ENCODE results near the gene ARHGAP15. TPM values are rescaled to one million over a fixed set of nuclear protein-coding genes. Genes with fewer than 3 reads are reported as not detected.

The ARHGAP15 gene
- total RNA-seq, 4 donors from 2014 or later, result 1.2 to 6.0 (median 3.4) TPM

- Histone ChIP-seq H3K9me3 (no peaks in the 10 kb centered on the region), H3K36me3 (no peaks in the 10 kb centered on the region), H3K4me1 (peaks cover 13% of the 10 kb centered on the region), H3K4me3 (no peak overlapping the region), H3K27me3 (no peaks in the 10 kb centered on the region), H3K27ac (no peak overlapping the region)
- WGBS, result 92% methylated on average over 7 of the region's 7 CpGs
- DNase-seq (ENCODE audit: low spot score in 2 of 2), result no peak
- TF ChIP-seq, protein P1, sequence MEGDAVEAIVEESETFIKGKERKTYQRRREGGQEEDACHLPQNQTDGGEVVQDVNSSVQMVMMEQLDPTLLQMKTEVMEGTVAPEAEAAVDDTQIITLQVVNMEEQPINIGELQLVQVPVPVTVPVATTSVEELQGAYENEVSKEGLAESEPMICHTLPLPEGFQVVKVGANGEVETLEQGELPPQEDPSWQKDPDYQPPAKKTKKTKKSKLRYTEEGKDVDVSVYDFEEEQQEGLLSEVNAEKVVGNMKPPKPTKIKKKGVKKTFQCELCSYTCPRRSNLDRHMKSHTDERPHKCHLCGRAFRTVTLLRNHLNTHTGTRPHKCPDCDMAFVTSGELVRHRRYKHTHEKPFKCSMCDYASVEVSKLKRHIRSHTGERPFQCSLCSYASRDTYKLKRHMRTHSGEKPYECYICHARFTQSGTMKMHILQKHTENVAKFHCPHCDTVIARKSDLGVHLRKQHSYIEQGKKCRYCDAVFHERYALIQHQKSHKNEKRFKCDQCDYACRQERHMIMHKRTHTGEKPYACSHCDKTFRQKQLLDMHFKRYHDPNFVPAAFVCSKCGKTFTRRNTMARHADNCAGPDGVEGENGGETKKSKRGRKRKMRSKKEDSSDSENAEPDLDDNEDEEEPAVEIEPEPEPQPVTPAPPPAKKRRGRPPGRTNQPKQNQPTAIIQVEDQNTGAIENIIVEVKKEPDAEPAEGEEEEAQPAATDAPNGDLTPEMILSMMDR (IDR thresholded peaks at IDR 0.05), result no peak
- TF ChIP-seq POLR2AphosphoS5 (IDR thresholded peaks at IDR 0.05) (no peak), POLR2A (IDR thresholded peaks at IDR 0.05) (no peak), EP300 (IDR thresholded peaks at IDR 0.05) (no peak)
Measured at GRCh38 chr2:143560724-143561123, 431.5 kb downstream of the ARHGAP15 start.

- Histone ChIP-seq H3K4me3 (no peak overlapping the region), H3K9me3 (no peaks in the 10 kb centered on the region), H3K4me1 (peaks cover 3% of the 10 kb centered on the region), H3K27ac (no peak overlapping the region), H3K27me3 (no peaks in the 10 kb centered on the region), H3K36me3 (no peaks in the 10 kb centered on the region)
- WGBS, result 94% methylated on average over 2 of the region's 2 CpGs
- no peak for DNase-seq (ENCODE audit: low spot score in 2 of 2)
- no peak for TF ChIP-seq POLR2AphosphoS5 (IDR thresholded peaks at IDR 0.05)
Measured at GRCh38 chr2:143564419-143564818, 435.2 kb downstream of the ARHGAP15 start.

- Histone ChIP-seq H3K27ac (no peak overlapping the region), H3K36me3 (no peaks in the 10 kb centered on the region), H3K9me3 (no peaks in the 10 kb centered on the region), H3K4me3 (no peak overlapping the region), H3K4me1 (no peaks in the 10 kb centered on the region), H3K27me3 (no peaks in the 10 kb centered on the region)
- TF ChIP-seq, protein P1 (IDR thresholded peaks at IDR 0.05), result no peak
- TF ChIP-seq POLR2A (IDR thresholded peaks at IDR 0.05) (no peak), EP300 (IDR thresholded peaks at IDR 0.05) (no peak), POLR2AphosphoS5 (IDR thresholded peaks at IDR 0.05) (no peak)
- 100% methylated on average over 1 of the region's 1 CpG for WGBS
- DNase-seq (ENCODE audit: low spot score in 2 of 2), result no peak
Measured at GRCh38 chr2:143571747-143572146, 442.5 kb downstream of the ARHGAP15 start.

DNA sequence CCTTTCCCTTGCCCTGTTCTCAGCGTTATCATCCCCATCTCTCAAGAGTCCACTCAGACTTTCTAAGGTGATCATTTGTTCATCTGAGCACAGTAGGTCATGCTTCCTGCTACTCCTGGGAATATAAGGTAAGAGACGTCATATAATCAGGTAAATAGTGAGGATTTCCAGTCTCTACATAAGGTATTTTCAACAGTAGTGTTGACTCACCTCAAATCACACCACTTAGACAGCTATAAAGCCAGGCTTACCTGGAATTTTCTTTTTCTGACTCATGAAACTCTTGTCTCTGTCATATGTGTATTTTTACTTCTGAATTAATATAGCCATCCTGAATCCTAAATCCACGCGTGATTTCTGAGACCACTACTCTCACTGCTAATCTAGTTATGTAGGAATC is 443.2 kb downstream of the ARHGAP15 start:
- TF ChIP-seq POLR2AphosphoS5 (IDR thresholded peaks at IDR 0.05) (no peak), POLR2A (IDR thresholded peaks at IDR 0.05) (no peak), EP300 (IDR thresholded peaks at IDR 0.05) (no peak)
- TF ChIP-seq, protein P1 (IDR thresholded peaks at IDR 0.05), result no peak
- no peaks in the 10 kb centered on the region for H3K4me1 ChIP-seq
- H3K9me3 ChIP-seq, result no peaks in the 10 kb centered on the region
- H3K27ac ChIP-seq, result no peak overlapping the region
- 95% methylated on average over 4 of the region's 4 CpGs for WGBS
- H3K36me3 ChIP-seq, result no peaks in the 10 kb centered on the region
- no peak for DNase-seq (ENCODE audit: low spot score in 2 of 2)
- no peaks in the 10 kb centered on the region for H3K27me3 ChIP-seq
- H3K4me3 ChIP-seq, result no peak overlapping the region

GRCh38 chr2:143574069-143574468 is 444.9 kb downstream of the ARHGAP15 start:
- DNase-seq (ENCODE audit: low spot score in 2 of 2), result no peak
- no peak overlapping the region for H3K4me3 ChIP-seq
- H3K27ac ChIP-seq, result no peak overlapping the region
- H3K4me1 ChIP-seq, result no peaks in the 10 kb centered on the region
- no peaks in the 10 kb centered on the region for H3K36me3 ChIP-seq
- no peaks in the 10 kb centered on the region for H3K9me3 ChIP-seq
- 60% methylated on average over 1 of the region's 1 CpG for WGBS
- TF ChIP-seq POLR2A (IDR thresholded peaks at IDR 0.05) (no peak), EP300 (IDR thresholded peaks at IDR 0.05) (no peak), POLR2AphosphoS5 (IDR thresholded peaks at IDR 0.05) (no peak)
- TF ChIP-seq, protein P1 (IDR thresholded peaks at IDR 0.05), result no peak
- H3K27me3 ChIP-seq, result no peaks in the 10 kb centered on the region

- Histone ChIP-seq H3K27ac (no peak overlapping the region), H3K4me3 (no peak overlapping the region), H3K36me3 (no peaks in the 10 kb centered on the region), H3K9me3 (no peaks in the 10 kb centered on the region), H3K4me1 (no peaks in the 10 kb centered on the region), H3K27me3 (no peaks in the 10 kb centered on the region)
- WGBS, result 89% methylated on average over 3 of the region's 3 CpGs
- DNase-seq (ENCODE audit: low spot score in 2 of 2), result no peak
- TF ChIP-seq EP300 (IDR thresholded peaks at IDR 0.05) (no peak), POLR2AphosphoS5 (IDR thresholded peaks at IDR 0.05) (no peak), POLR2A (IDR thresholded peaks at IDR 0.05) (no peak)
- TF ChIP-seq, protein P1 (IDR thresholded peaks at IDR 0.05), result no peak
Measured at GRCh38 chr2:143575340-143575739, 446.1 kb downstream of the ARHGAP15 start.

All from suprapubic skin (tissue), 4 donors.